Activated gamma-delta T cell (primary cell): ENCODE data around the gene KRTAP4-5.
"Not testable (repeated sequence)": the region's sequence is repeated elsewhere in the genome, so short reads cannot be mapped to it uniquely, and the experiment has no call there.

ENCODE experiments used
- DNase-seq: peaks from one replicate; lab custom pipeline; 2025; lab: John Stamatoyannopoulos, UW
- total RNA-seq, 2 donors: gene quantifications; one replicate each; lab custom pipeline; 2026; lab: John Stamatoyannopoulos, UW

Gene KRTAP4-5
- total RNA-seq, result 0 reads per million in 2 donors

DNA sequence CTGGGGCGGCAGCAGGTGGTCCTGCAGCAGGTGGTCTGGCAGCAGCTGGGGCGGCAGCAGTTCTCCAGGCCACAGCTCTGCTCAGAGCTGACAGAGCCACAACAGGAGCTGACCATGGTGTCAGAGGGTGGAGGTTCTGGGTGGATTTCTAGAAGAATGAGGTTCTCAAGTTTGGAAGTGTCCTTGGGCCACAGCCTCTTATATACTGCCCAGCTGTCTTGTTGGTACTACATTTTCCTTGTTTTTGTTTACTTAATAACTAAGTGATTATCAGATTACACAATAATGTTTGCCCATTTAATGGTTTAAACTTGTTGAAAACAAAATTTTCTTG lies at the start of gene KRTAP4-5:
Gene KRTAP4-5, minus strand, starts transcription at position 174 of the 334 bp plus-strand sequence. Its CDS starts 58 bp downstream, at position 116.
- no peak for DNase-seq

DNA sequence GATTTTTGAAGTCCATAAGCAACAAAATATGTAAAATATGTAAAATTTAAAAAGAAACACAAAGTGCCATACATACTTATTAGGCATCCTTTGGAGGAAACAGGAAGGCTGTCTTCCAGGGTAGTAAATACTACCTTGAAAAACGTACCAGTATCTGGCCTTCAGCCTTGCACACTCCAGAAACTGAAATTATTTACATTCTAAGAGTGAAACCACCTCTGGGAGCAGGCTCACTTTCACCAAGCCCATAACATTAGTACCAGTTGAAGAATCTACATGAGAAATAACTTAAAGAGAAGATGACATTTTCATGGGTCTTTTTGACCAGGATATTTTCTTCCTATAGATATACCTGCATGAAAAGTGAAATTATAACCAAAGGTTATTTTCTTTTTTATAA lies 46.4 kb upstream of the KRTAP4-5 start:
- no peak for DNase-seq

DNA sequence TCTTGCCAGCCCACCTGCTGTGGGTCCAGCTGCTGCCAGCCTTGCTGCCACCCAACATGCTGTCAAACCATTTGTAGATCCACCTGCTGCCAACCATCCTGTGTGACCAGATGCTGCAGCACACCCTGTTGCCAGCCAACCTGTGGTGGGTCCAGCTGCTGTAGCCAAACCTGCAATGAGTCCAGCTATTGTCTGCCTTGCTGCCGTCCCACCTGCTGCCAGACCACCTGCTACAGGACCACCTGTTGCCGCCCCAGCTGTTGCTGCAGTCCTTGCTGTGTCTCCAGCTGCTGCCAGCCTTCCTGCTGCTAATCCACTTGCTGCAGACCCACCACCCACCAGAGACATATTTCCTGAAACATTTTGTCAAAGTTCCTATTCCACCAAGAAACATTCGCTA lies 40.7 kb upstream of the KRTAP4-5 start:
- DNase-seq, result no peak

DNA sequence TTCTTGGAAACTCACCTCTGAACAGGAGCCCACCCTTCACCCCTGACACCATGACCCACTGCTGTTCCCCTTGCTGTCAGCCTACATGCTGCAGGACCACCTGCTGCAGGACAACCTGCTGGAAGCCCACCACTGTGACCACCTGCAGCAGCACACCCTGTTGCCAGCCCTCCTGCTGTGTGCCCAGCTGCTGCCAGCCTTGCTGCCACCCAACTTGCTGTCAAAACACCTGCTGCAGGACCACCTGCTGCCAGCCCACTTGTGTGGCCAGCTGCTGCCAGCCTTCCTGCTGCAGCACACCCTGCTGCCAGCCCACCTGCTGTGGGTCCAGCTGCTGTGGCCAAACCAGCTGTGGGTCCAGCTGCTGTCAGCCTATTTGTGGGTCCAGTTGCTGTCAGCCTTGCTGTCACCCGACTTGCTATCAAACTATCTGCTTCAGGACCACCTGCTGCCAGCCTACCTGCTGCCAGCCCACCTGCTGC lies 40.3 kb upstream of the KRTAP4-5 start, which contains the start of gene KRTAP9-1:
Gene KRTAP9-1, plus strand, starts transcription at position 51 of the 482 bp plus-strand sequence. Its CDS starts 0 bp downstream, at position 51.
- not testable (repeated sequence) for DNase-seq

DNA sequence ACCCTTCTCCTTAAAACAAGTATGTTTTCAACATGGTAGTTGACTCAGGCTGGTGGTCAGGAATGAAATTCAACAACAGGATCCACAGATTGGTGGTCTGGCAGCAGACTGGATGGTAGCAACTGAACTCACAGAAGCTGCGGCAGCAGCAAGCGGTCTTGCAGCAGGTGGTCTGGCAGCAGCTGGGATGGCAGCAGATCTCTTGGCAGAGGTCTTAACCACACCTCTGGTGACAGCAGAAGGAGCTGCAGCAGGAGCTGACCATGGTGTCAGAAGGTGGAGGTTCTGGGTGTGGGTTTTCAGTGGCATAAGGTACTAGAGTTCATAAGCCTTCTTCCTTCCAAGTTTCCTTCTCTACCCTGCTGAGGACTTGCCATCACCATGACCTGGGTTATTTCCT lies 37.2 kb upstream of the KRTAP4-5 start:
- no peak for DNase-seq

DNA sequence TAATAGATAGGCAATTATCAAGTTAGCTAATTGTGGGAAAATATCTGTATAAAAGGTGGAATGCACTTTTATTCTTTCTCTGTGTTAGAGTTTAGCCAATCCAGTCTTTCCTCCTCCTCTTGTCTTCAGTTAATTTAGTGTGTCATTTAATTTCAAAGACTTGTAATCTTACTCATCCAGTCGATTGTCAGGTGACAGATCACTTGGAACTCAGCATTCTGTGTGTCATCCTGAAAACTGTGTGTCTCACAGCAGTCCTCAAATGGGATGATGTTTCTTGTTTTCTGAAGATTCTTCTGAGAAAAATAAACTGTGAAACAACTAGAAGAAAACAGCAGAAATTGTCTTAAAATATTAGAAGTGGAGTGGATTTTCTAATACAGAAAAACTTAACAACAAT lies 35.4 kb upstream of the KRTAP4-5 start:
- DNase-seq, result no peak

DNA sequence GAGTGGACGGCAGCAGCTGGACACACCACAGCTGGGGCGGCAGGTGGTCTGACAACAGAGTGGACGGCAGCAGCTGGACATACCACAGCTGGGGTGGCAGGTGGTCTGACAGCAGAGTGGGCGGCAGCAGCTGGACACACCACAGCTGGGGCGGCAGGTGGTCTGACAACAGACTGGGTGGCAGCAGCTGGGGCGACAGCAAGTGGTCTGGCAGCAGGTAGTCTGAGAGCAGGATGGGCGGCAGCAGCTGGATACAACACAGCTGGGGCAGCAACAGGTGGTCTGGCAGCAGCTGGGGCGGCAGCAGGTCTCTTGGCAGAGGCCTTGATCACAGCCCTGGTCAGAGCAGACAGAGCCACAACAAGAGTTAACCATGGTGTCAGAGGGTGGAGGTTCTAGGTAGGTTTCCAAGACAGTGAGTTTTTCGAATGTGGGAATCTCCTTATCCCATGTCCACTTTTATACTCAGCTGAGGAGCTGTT lies 34.9 kb upstream of the KRTAP4-5 start, which contains the start of gene KRTAP4-1:
Gene KRTAP4-1, minus strand, starts transcription at position 432 of the 482 bp plus-strand sequence. Its CDS starts 57 bp downstream, at position 375.
- no peak for DNase-seq

DNA sequence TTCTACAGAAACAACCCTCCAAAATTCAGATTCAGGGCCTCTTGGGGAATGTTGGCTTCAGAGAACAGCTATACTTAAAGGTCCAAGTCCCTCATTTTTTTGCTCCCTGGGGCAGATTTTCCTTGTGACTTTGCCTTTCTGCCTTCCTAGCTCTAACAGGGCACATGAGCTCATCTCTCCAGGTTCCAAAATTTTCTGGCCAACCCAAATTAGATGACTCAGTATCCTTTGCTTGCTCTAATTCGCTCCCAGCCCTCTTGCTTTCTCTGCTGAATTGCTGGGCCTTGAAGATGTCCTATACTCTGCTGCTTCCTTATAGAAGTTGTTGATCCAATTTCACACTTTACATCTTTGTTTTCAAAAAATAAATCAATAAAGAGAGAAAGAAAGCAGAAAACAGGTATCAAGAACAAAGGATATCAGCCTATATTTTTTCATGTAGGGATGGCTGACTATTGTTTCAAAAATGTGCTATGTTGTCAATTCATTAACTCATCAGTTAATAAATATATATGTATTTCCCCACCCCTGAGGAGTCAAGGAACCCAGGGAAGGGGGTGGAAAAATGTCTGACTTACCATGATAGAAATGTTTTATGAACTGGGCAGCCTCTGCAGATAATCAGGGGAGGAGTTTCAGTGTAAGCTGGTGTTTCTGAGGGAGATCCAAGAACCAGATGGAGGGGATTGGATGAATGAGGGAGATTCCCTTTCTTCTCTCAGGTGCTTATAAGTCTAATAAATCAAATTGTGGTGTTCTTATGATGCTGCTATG lies 29.4 kb upstream of the KRTAP4-5 start:
- DNase-seq, result no peak

DNA sequence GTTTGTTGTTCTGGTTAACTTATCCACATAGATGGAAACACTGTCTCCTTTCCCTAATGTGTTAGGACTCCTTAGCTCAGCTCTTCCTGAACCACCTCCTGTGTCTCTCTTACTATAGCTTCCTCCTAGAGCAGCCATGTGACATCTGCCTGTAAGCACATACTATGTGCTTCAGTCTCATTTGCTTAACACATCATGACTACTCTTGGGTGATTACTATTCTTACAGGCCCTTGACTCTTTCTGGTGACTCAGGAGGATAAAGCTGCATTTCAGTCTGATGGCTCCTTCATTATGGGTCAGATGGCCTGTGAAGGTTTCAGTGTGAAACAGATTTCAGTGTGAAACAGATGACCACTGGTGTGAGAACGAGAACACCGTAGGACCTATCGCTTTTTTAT lies 28.7 kb upstream of the KRTAP4-5 start:
- DNase-seq, result no peak

DNA sequence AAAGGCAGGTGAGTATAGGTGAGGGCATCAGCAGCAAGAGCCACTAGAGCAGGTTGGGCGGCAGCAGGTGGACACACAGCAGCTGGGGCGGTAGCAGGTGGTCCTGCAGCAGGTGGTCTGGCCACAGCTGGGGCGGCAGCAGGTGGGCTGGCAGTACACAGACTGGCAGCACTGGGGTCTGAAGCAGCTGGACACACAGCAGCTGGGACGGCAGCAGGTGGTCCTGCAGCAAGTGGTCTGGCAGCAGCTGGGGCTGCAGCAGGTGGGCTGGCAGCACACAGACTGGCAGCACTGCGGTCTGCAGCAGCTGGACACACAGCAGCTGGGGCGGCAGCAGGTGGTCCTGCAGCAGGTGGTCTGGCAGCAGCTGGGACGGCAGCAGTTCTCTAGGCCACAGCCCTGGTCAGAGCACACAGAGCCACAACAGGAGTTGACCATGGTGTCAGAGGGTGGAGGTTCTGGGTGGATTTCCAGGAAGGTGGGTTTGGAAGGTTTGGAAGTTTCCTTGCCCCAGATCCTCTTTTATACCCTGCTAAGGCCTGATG lies 28.2 kb upstream of the KRTAP4-5 start, which contains the start of gene KRTAP4-2:
Gene KRTAP4-2, minus strand, starts transcription at position 495 of the 545 bp plus-strand sequence. Its CDS starts 57 bp downstream, at position 438.
- no peak for DNase-seq

DNA sequence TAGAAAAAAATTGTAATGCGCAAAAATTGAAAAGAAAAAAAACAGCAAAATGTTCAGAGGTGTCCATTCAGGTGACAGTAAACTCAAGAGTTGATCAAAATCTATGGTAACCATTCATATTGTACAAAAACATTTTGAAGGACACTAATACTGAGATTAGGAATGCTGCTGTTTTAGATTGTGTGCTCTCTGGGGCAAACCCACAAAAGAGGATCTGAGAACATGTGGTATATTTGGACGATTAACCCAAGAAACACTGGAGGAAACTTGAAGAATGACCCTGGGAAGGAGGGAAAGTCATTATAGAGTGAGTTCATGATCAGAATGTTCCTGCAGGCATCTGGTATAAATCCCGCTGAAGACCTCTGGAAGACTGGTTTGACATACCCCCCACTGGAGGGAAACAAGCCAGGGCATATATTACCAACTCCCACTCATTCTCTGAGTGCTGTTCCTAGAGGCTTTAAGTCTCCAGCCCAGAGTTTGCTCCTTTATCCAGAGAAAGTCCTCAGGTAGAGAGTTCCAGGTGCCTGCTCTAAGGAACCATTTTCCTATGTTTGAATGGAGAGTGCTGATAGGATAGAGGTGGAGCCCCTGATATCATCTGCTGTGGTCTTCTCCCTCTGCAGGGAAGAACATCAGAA lies 27.2 kb upstream of the KRTAP4-5 start:
- DNase-seq, result no peak

DNA sequence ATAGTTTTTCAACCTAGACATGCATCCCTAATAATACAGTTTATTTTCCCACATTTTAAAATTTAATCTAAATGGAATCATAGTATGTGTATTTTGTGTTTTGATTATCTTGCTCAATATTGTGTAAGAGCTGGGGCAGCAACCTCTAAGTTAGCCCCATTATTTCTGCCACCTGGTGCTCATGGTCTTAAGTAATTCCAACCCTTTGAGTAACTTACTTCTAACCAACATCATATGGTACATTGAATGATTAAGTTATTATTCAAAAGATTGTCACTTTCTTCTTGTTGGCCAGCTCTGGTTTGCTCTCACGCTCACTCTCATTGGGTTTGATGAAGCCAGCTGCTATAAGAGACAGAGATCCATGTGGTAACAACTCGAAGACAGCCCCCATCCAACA lies 22.3 kb upstream of the KRTAP4-5 start:
- no peak for DNase-seq

DNA sequence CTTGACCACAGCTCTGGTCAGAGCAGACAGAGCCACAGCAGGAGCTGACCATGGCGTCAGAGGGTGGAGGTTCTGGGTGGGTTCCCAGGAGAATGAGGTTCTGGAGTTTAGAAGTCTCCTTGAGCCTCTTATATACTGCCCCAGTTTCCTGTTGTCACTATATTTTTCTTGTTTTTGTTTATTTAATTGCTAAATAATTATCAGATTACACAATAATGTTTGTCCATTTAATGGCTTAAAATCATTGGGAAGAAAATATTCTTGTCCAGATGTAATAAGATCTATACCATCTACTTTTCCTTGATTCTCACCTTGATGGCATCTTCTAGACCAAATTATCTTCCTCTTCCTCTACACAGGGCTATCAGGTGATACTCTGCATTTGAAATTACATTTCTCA lies 18.5 kb upstream of the KRTAP4-5 start, which contains the start of gene KRTAP4-3:
Gene KRTAP4-3, minus strand, starts transcription at position 101 of the 400 bp plus-strand sequence. Its CDS starts 49 bp downstream, at position 52.
- DNase-seq, result no peak

DNA sequence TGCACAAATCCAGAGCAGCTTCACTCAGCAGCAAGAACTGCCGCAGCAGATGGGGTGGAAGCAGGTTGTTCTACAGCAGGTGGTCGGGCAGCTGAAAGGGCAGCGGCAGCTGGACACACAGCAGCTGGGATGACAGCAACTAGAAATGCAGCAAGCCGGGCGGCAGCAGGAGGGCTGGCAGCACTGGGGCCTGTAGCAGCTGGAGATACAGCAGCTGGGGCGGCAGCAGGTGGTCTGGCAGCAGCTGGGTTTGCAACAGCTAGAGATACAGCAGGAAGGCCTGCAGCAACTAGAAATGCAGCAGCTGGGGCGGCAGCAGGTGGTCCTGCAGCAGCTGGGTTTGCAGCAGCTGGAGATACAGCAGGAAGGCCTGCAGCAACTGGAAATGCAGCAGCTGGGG lies 17.9 kb upstream of the KRTAP4-5 start:
- DNase-seq, result no peak

DNA sequence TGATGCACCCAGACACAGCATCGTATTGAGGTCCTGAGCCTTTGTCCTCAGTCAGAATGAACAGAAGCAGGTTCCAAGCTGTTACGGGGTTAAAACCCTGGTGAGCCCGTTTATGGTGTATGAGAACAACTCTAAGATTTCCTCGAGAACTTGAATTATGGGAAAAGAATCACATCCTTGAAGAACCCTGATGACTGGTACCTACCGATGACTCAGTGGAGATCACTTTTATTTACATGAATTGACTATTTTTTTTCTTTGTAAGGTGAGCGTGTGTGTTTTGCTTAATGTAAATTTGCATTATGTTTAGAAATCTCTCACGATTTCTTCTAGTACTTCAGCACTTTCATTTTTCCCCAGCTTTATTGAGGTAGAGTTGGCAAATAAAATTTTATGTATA lies 14.2 kb upstream of the KRTAP4-5 start:
- no peak for DNase-seq

DNA sequence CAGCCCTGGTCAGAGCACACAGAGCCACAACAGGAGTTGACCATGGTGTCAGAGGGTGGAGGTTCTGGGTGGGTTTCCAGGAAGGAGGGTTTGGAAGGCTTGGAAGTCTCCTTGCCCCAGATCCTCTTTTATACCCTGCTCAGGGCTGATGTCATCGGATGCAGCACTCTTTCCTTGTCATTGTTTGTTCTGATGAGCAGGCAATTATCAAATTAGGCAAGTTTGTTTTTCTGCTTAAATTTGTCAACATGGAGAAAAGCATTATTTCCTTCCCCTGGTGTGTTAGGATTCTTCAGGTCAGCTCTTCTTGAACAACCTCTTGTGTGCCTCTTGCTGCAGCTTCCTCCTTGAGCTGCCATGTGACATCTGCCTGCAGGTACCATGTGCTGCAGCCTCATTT lies 11.0 kb upstream of the KRTAP4-5 start, which contains the start of gene KRTAP4-4:
Gene KRTAP4-4, minus strand, starts transcription at position 101 of the 400 bp plus-strand sequence. Its CDS starts 57 bp downstream, at position 44.
- no peak for DNase-seq

DNA sequence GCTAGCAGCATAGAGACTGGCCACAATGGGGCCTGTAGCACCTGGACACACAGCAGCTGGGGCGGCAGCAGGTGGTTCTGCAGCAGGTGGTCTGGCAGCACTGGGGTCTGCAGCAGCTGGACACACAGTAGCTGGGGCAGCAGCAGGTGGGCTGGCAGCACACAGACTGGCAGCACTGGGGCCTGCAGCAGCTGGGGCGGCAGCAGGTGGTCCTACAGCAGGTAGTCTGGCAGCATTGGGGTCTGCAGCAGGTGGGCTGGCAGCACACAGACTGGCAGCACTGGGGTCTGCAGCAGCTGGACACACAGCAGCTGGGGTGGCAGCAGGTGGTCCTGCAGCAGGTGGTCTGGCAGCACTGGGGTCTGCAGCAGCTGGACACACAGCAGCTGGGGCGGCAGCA lies 10.6 kb upstream of the KRTAP4-5 start:
- not testable (repeated sequence) for DNase-seq

DNA sequence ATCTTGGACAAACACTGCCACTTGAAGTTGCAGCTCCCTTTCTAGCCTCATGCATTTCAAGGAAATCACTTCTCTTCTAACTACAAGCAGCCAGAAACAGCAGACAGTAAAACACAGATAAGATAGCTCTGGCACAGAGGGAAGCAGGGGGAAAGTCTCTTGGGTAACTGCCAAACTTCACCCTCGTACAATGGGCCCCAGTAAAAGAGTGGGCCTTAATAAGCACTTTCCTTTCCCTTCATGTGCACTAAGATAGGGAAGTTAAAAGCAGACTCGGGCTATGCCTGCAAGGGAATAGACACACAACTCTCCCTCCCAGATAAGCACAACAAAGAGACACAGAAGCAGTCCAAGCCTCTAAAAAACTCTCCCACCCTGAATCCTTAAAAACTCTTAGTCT lies 4.2 kb upstream of the KRTAP4-5 start:
- DNase-seq, result no peak

DNA sequence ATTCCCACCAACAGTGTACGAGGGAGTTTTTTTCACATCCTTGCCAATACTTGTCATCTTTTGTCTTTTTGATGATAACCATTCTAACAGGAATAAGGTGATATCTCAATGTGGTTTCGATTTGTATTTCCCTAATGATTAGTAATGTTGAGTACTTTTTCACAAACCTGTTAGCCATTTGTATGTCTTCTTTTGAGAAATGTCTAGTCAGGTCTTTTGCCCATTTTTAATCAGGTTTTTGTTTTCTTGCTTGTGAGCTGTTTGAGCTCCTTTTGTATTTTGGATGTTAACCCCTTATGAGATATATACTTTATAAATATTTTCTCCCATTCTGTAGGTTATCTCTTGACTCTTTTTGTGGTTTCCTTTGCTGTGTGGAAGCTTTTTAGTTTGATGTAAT lies 1.9 kb upstream of the KRTAP4-5 start:
- DNase-seq, result no peak

DNA sequence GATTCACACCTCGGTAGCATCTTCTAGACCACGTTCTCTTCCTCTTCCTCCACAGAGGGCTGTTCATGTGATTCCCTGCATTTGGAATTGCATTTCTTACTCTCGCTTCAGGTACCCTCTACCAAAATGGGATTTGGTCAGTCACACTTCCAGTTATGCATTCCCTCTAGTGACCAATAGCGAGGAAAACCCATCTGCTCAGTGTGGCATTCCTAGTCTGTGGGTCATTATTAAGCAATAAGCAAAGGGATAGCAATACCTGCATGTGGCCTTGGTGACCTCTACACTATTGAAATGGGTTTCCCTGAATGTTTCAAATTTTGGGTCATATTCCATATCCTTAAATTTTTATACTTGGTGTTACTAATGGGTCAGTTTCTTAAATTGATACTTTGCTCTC lies 401 bp upstream of the KRTAP4-5 start:
- no peak for DNase-seq

DNA sequence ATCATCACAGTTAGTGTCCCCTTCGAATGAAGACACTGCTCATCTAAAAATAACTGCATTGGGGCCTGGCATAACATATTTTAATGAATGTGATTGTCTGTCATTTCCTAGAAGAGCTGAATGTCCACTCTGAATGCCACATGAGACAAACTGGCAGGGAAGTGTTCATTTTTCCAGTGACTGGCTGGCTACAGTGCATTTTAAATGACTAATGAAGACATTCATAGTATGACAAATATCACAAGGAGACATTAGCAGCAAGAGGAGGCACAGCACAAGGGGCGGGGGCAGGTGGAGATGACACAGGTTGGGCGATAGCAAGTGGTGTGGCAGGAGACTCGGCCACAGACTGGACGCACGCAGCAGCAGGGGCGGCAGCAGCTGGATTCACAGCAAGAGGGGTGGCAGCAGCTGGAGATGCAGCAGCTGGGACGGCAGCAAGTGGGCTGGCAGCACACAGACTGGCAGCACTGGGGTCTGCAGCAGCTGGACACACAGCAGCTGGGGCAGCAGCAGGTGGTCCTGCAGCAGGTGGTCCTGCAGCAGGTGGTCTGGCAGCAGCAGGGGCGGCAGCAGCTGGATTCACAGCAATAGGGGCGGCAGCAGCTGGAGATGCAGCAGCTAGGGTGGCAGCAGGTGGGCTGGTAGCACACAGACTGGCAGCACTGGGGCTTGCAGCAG lies 514 bp downstream of the KRTAP4-5 start:
- not testable (repeated sequence) for DNase-seq
